Keratinocyte (primary cell): ENCODE results near the gene WDR3. TPM values are rescaled to one million over a fixed set of nuclear protein-coding genes. Genes with fewer than 3 reads are reported as not detected.
A peak's percentile ranks its signal among the peaks of the same experiment; 100 is the strongest.

Experiments
- DNase-seq: peaks from one replicate; pipeline ENCODE4 v3.0.0-alpha.2; 2011; ENCODE audit warnings: low read depth, missing footprints, low spot score
- FAIRE-seq: peaks from 2 replicates; lab custom pipeline; 2011; peaks lifted over from hg19 to GRCh38; lab: Jason Lieb, UNC
- H2AFZ ChIP-seq: 2 replicates; pipeline ENCODE4 v1.6.0; 2012; ENCODE audit warnings: low read length, control low read depth, inconsistent platforms; ENCODE audit not compliant: control insufficient read depth
- H3K27ac ChIP-seq: 2 replicates; pipeline ENCODE4 v1.5.1; 2011; ENCODE audit warnings: low read length; ENCODE audit not compliant: control insufficient read depth, insufficient read depth
- H3K27me3 ChIP-seq: 3 replicates; pipeline ENCODE4 v1.6.0; 2011; ENCODE audit warnings: low read length; ENCODE audit not compliant: control insufficient read depth, insufficient read depth; ENCODE audit errors: extremely low read depth
- H3K36me3 ChIP-seq, 2 experiments: 2 replicates in 1 of 2; 3 replicates in 1 of 2; pipeline ENCODE4 v1.5.1; 2011; ENCODE audit warnings: low read length in 2 of 2, mild to moderate bottlenecking in 1 of 2; ENCODE audit not compliant: control insufficient read depth in 2 of 2, insufficient read depth in 2 of 2; ENCODE audit errors: extremely low read depth in 1 of 2
- H3K4me1 ChIP-seq: 3 replicates; pipeline ENCODE4 v1.5.1; 2011; ENCODE audit warnings: low read length; ENCODE audit not compliant: control insufficient read depth, insufficient read depth; ENCODE audit errors: extremely low read depth
- H3K4me2 ChIP-seq: 3 replicates; pipeline ENCODE4 v1.6.0; 2011; ENCODE audit warnings: low read depth, low read length; ENCODE audit not compliant: control insufficient read depth, insufficient read depth; ENCODE audit errors: extremely low read depth
- H3K4me3 ChIP-seq, 3 experiments: fragments of 200-600 bp in 1 of 3; sonication (generic) in 1 of 3; 2 replicates in 2 of 3; 3 replicates in 1 of 3; pipeline ENCODE4 v1.5.1; 2011 to 2016; ENCODE audit warnings: low read length in 3 of 3, mild to moderate bottlenecking in 3 of 3, control low read depth in 2 of 3, inconsistent platforms in 1 of 3, low read depth in 1 of 3, mixed read lengths in 1 of 3, mixed run types in 1 of 3, moderate library complexity in 1 of 3; ENCODE audit not compliant: control insufficient read depth in 2 of 3, insufficient read depth in 2 of 3; ENCODE audit errors: extremely low read depth in 1 of 3
- H3K79me2 ChIP-seq: 2 replicates; pipeline ENCODE4 v1.6.0; 2012; ENCODE audit warnings: low read length; ENCODE audit not compliant: control insufficient read depth, insufficient read depth
- H3K9ac ChIP-seq: 3 replicates; pipeline ENCODE4 v1.6.0; 2011; ENCODE audit warnings: low read length; ENCODE audit not compliant: control insufficient read depth, insufficient read depth; ENCODE audit errors: extremely low read depth
- H3K9me1 ChIP-seq: 3 replicates; pipeline ENCODE4 v1.6.0; 2011; ENCODE audit warnings: low read length; ENCODE audit not compliant: control insufficient read depth, insufficient read depth; ENCODE audit errors: extremely low read depth
- H3K9me3 ChIP-seq: 2 replicates; pipeline ENCODE4 v1.5.1; 2012; ENCODE audit warnings: low read depth, low read length; ENCODE audit not compliant: control insufficient read depth
- H4K20me1 ChIP-seq: 3 replicates; pipeline ENCODE4 v1.6.0; 2011; ENCODE audit warnings: low read length; ENCODE audit not compliant: control insufficient read depth, insufficient read depth; ENCODE audit errors: extremely low read depth
- CTCF ChIP-seq, 3 experiments: IDR thresholded peaks in 1 of 3; conservative IDR thresholded peaks in 1 of 3; optimal IDR thresholded peaks in 1 of 3; 2 replicates in 2 of 3; 3 replicates in 1 of 3; pipeline versions ENCODE3 to v1.5.1; 2011; ENCODE audit warnings: low read length in 3 of 3, mild to moderate bottlenecking in 3 of 3, moderate library complexity in 2 of 3, control low read depth in 1 of 3, inconsistent platforms in 1 of 3; ENCODE audit not compliant: insufficient read depth in 2 of 3; ENCODE audit errors: extremely low read depth in 1 of 3
- EZH2 ChIP-seq: IDR thresholded peaks from one replicate; pipeline ENCODE4 v1.6.1; 2012; ENCODE audit warnings: inconsistent platforms, mild to moderate bottlenecking, low read length, moderate library complexity
- dilution Hi-C: fragments of 300-500 bp; cut with MboI; formaldehyde crosslinking; loops from one replicate; pipeline ENCODE4 v1.7.0; 2020; ENCODE audit warnings: low sequenced_read_pairs; ENCODE audit not compliant: extremely low pct_ligation_motif_present
- polyA minus RNA-seq, 3 experiments: library from RNA; depleted of rRNA, polyadenylated mRNA; stranded (reverse); fragments of >200 nt; gene quantifications; 1 replicate in 1 of 3; 2 replicates in 1 of 3; 3 replicates in 1 of 3; pipeline ENCODE4 v1.2.3, GENCODE V29; 2011
- polyA plus RNA-seq, 5 experiments: library from polyadenylated mRNA; depleted of rRNA in 3 of 5; stranded (reverse) in 3 of 5; stranded (forward) in 1 of 5; unstranded in 1 of 5; fragments of >200 nt; gene quantifications; 1 replicate in 1 of 5; 2 replicates in 3 of 5; 3 replicates in 1 of 5; pipeline versions ENCODE4 v1.2.1 to v1.2.3, GENCODE V29; 2011 to 2012; ENCODE audit warnings: missing spikeins in 2 of 5, low read depth in 1 of 5, low replicate concordance in 1 of 5

The WDR3 gene
- 36.2 to 47.8 TPM (median 45.6 TPM) in 3 replicates for polyA plus RNA-seq
- polyA plus RNA-seq (2011; ENCODE audit: low read depth): 15.8 TPM
- polyA plus RNA-seq (2011; cell fraction: cytosol; rRNA removed): 19.6 and 29.9 TPM in 2 replicates
- polyA plus RNA-seq (2011; cell fraction: nucleus; rRNA removed): 32.8 and 39.4 TPM in 2 replicates
- polyA plus RNA-seq (2012; ENCODE audit: low replicate concordance): 16.1 and 34.0 TPM in 2 replicates
- polyA minus RNA-seq: 12.7 to 110 TPM (median 47.1 TPM) in 3 replicates
- polyA minus RNA-seq (2011; cell fraction: cytosol; rRNA and poly(A)+ RNA removed): 26.3 TPM
- 27.2 and 46.9 TPM in 2 replicates for polyA minus RNA-seq (2011; cell fraction: nucleus; rRNA and poly(A)+ RNA removed)

- Histone ChIP-seq H3K9ac (peak within 1 kb of the TSS; percentile 92), H3K27me3 (no peaks in the 10 kb centered on the region), H3K36me3 (peaks cover 5 to 11% of the 10 kb centered on the region in 2 experiments), H2AFZ (peak within 1 kb of the TSS; percentile 100), H4K20me1 (no peaks in the 10 kb centered on the region), H3K27ac (peak within 1 kb of the TSS; percentile 75), H3K4me2 (peak within 1 kb of the TSS; percentile 90), H3K9me1 (no peaks in the 10 kb centered on the region), H3K4me3 (peak within 1 kb of the TSS; percentile 93 to 100 (median 97)), H3K9me3 (no peaks in the 10 kb centered on the region), H3K79me2 (peaks cover 83% of the 10 kb centered on the region), H3K4me1 (peaks cover 16% of the 10 kb centered on the region)
- TF ChIP-seq EZH2: no peak
- TF ChIP-seq CTCF (optimal IDR thresholded peaks at IDR 0.05 in 1 of 3, IDR thresholded peaks at IDR 0.05 in 1 of 3, conservative IDR thresholded peaks at IDR 0.05 in 1 of 3; ENCODE audit: extremely low read depth in 1 of 3, insufficient read depth in 2 of 3, low read length in 3 of 3): no peak
- FAIRE-seq: peak; percentile 70
- dilution Hi-C loops: no loop called here
- peak; percentile 83 for DNase-seq
Measured at GRCh38 chr1:117929343-117930172, at the start of gene WDR3, which contains the start of gene GDAP2. Gene WDR3, plus strand, starts transcription at chr1:117929739. Its CDS starts 3,581 bp downstream, at chr1:117933320. Gene GDAP2, minus strand, starts transcription at chr1:117929621. Its CDS starts 9,264 bp downstream, at chr1:117920357.

- peaks cover 3 to 4% of the 10 kb centered on the region in 2 experiments for H3K36me3 ChIP-seq
- DNase-seq: no peak
- FAIRE-seq: no peak
- no peak for TF ChIP-seq EZH2
- TF ChIP-seq CTCF (optimal IDR thresholded peaks at IDR 0.05 in 1 of 3, IDR thresholded peaks at IDR 0.05 in 1 of 3, conservative IDR thresholded peaks at IDR 0.05 in 1 of 3; ENCODE audit: extremely low read depth in 1 of 3, insufficient read depth in 2 of 3, low read length in 3 of 3): no peak
- H3K4me2 ChIP-seq: no peak overlapping the region
- H3K27ac ChIP-seq: no peak overlapping the region
- H2AFZ ChIP-seq: no peak overlapping the region
- H3K4me3 ChIP-seq: no peak overlapping the region
- dilution Hi-C loops: no loop called here
- H3K27me3 ChIP-seq: no peaks in the 10 kb centered on the region
- no peaks in the 10 kb centered on the region for H4K20me1 ChIP-seq
- H3K4me1 ChIP-seq: no peaks in the 10 kb centered on the region
- H3K9ac ChIP-seq: no peak overlapping the region
- H3K9me3 ChIP-seq: no peaks in the 10 kb centered on the region
- H3K79me2 ChIP-seq: no peaks in the 10 kb centered on the region
- no peaks in the 10 kb centered on the region for H3K9me1 ChIP-seq
Measured at GRCh38 chr1:117883616-117884015, 45.9 kb upstream of the WDR3 start.
